Liver (tissue), 9 donors: ENCODE data around the gene SLC12A7. TPM values are rescaled to one million over a fixed set of nuclear protein-coding genes. Genes with fewer than 3 reads are reported as not detected.

ENCODE experiments used
- DNase-seq: peaks from one replicate; pipeline ENCODE4 v3.0.0-alpha.2; 2017; ENCODE audit warnings: low spot score
- H3K27ac ChIP-seq, 2 donors: one replicate each; pipeline ENCODE4 v1.7.0; 2013; ENCODE audit warnings: inconsistent platforms in 2 of 2, low read length in 2 of 2, control low read depth in 1 of 2, low read depth in 1 of 2, mild to moderate bottlenecking in 1 of 2
- H3K27me3 ChIP-seq, 4 donors: one replicate each; pipeline versions ENCODE4 v1.6.1 to v1.7.0; 2013; ENCODE audit warnings: low read length in 3 of 4, inconsistent platforms in 1 of 4, mild to moderate bottlenecking in 1 of 4, moderate library complexity in 1 of 4; ENCODE audit not compliant: control insufficient read depth in 4 of 4, insufficient read depth in 4 of 4
- H3K36me3 ChIP-seq, 4 donors: one replicate each; pipeline versions ENCODE4 v1.6.1 to v1.7.0; 2013; ENCODE audit warnings: low read length in 3 of 4, mild to moderate bottlenecking in 3 of 4, low read depth in 1 of 4, moderate library complexity in 1 of 4; ENCODE audit not compliant: control insufficient read depth in 4 of 4, insufficient read depth in 3 of 4
- H3K4me1 ChIP-seq, 4 donors: one replicate each; pipeline versions ENCODE4 v1.6.1 to v1.7.0; 2013; ENCODE audit warnings: low read length in 3 of 4, mild to moderate bottlenecking in 3 of 4, moderate library complexity in 1 of 4; ENCODE audit not compliant: control insufficient read depth in 4 of 4, insufficient read depth in 4 of 4
- H3K4me3 ChIP-seq, 3 donors: one replicate each; pipeline versions ENCODE4 v1.6.1 to v1.7.0; 2013; ENCODE audit warnings: low read length in 3 of 3, control low read depth in 1 of 3, low read depth in 1 of 3, mild to moderate bottlenecking in 1 of 3
- H3K9ac ChIP-seq, 2 donors: one replicate each; pipeline ENCODE4 v1.7.0; 2013; ENCODE audit warnings: low read length in 2 of 2, mild to moderate bottlenecking in 2 of 2, moderate library complexity in 2 of 2, control low read depth in 1 of 2, low read depth in 1 of 2
- H3K9me3 ChIP-seq, 4 donors: one replicate each; pipeline versions ENCODE4 v1.6.1 to v1.7.0; 2013; ENCODE audit warnings: low read length in 3 of 4; ENCODE audit not compliant: control insufficient read depth in 4 of 4
- FOXA2 ChIP-seq: IDR thresholded peaks from 2 replicates; pipeline ENCODE4 v1.6.1; 2016; ENCODE audit warnings: antibody characterized with exemption
- GABPA ChIP-seq, 2 donors: IDR thresholded peaks in 1 of 2; conservative IDR thresholded peaks in 1 of 2; 2 replicates each; pipeline ENCODE4 v1.6.1; 2016; ENCODE audit warnings: antibody characterized with exemption in 2 of 2, mild to moderate bottlenecking in 1 of 2, moderate library complexity in 1 of 2
- HNF4G ChIP-seq: IDR thresholded peaks from 2 replicates; pipeline ENCODE4 v1.6.1; 2016; ENCODE audit warnings: antibody characterized with exemption
- JUND ChIP-seq, 2 donors: IDR thresholded peaks; 2 replicates each; pipeline ENCODE4 v1.6.1; 2016; ENCODE audit warnings: antibody characterized with exemption in 2 of 2
- NR2F2 ChIP-seq: IDR thresholded peaks from 2 replicates; pipeline ENCODE4 v1.6.1; 2016; ENCODE audit warnings: antibody characterized with exemption
- RXRA ChIP-seq, 2 donors: IDR thresholded peaks; 2 replicates each; pipeline ENCODE4 v1.6.1; 2017 to 2018; ENCODE audit warnings: antibody characterized with exemption in 2 of 2, mild to moderate bottlenecking in 1 of 2
- SP1 ChIP-seq: IDR thresholded peaks from 2 replicates; pipeline ENCODE4 v1.6.1; 2018; ENCODE audit warnings: antibody characterized with exemption, mild to moderate bottlenecking
- YY1 ChIP-seq: IDR thresholded peaks from 2 replicates; pipeline ENCODE4 v1.6.1; 2016; ENCODE audit warnings: antibody characterized with exemption, mild to moderate bottlenecking
- WGBS: extraction: QIAGEN DNeasy Blood & Tissue Kit; methylation state at CpG from one replicate; pipeline ENCODE4 v1.1.7; 2013; 5-methylcytosine and 5-hydroxymethylcytosine counted together
- polyA plus RNA-seq, 2 donors: library from polyadenylated mRNA; stranded (reverse) in 1 of 2; unstranded in 1 of 2; fragments of 200-250 nt in 1 of 2; fragments of >200 nt in 1 of 2; fragmentation: Nextera tagmentation in 1 of 2; extraction: Ambion mirVana in 1 of 2; gene quantifications; one replicate each; pipeline versions ENCODE4 v1.2.1 to v1.2.3, GENCODE V29; 2013 to 2015
- total RNA-seq, 2 donors: library from RNA; depleted of rRNA; stranded (reverse); fragments of >200 nt; gene quantifications; one replicate each; pipeline ENCODE4 v1.2.3, GENCODE V29; 2014
- TF ChIP-seq, protein P1 (sequence below): IDR thresholded peaks from 2 replicates; pipeline ENCODE4 v1.6.1; 2016; ENCODE audit warnings: antibody characterized with exemption
- TF ChIP-seq, protein P2 (sequence below): IDR thresholded peaks from 2 replicates; pipeline ENCODE4 v1.6.1; 2016; ENCODE audit warnings: antibody characterized with exemption
- TF ChIP-seq, protein P3 (sequence below): IDR thresholded peaks from 2 replicates; pipeline ENCODE4 v1.6.1; 2016; ENCODE audit warnings: antibody characterized with exemption, mild to moderate bottlenecking
- TF ChIP-seq, protein P4 (sequence below): IDR thresholded peaks from 2 replicates; pipeline ENCODE4 v1.6.1; 2016; ENCODE audit warnings: antibody characterized with exemption
- TF ChIP-seq, protein P5 (sequence below): fragments of 150-350 bp; IDR thresholded peaks from 2 replicates; pipeline ENCODE4 v1.5.1; 2017; ENCODE audit warnings: improper control_type of control experiment, low read depth, low read length; ENCODE audit not compliant: missing input control
- donor health status: healthy.
- donor health status: healthy.
- donor health status: healthy.
- donor health status: healthy.
- donor health status: healthy.

SLC12A7 gene
- total and polyA plus RNA-seq, 4 donors: 12.3 to 64.2 (median 28.9) TPM

DNA sequence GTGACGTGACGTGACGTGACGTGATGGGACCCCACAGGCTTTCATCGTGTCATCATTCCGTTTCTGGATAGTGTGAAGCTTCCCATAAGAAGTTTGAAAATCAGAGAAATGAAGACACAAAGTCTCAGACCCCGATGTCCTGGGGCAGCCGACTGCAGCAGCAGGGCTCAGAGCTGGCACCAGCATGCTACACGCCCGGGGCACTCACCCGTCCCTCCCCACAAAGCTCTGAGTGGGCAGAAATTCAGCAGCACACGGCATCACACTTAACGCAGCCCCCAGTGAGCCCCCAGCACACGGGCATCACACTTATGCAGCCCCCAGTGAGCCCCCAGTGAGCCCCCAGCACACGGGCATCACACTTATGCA is 42.2 kb downstream of the SLC12A7 start:
- H3K27ac ChIP-seq: no peak overlapping the region
- DNase-seq: no peak
- TF ChIP-seq, protein P1, sequence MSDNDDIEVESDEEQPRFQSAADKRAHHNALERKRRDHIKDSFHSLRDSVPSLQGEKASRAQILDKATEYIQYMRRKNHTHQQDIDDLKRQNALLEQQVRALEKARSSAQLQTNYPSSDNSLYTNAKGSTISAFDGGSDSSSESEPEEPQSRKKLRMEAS: no peak
- TF ChIP-seq, protein P2, sequence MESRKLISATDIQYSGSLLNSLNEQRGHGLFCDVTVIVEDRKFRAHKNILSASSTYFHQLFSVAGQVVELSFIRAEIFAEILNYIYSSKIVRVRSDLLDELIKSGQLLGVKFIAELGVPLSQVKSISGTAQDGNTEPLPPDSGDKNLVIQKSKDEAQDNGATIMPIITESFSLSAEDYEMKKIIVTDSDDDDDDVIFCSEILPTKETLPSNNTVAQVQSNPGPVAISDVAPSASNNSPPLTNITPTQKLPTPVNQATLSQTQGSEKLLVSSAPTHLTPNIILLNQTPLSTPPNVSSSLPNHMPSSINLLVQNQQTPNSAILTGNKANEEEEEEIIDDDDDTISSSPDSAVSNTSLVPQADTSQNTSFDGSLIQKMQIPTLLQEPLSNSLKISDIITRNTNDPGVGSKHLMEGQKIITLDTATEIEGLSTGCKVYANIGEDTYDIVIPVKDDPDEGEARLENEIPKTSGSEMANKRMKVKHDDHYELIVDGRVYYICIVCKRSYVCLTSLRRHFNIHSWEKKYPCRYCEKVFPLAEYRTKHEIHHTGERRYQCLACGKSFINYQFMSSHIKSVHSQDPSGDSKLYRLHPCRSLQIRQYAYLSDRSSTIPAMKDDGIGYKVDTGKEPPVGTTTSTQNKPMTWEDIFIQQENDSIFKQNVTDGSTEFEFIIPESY: no peak
- TF ChIP-seq JUND (IDR thresholded peaks at IDR 0.05) (no peak), SP1 (no peak)
- H3K27me3 ChIP-seq: no peaks in the 10 kb centered on the region
- no peak overlapping the region for H3K9ac ChIP-seq
- 89% methylated on average over 14 of the region's 15 CpGs for WGBS
- no peaks in the 10 kb centered on the region for H3K4me1 ChIP-seq
- H3K9me3 ChIP-seq: no peaks in the 10 kb centered on the region
- H3K36me3 ChIP-seq: peaks cover 15 to 62% (median 28%) of the 10 kb centered on the region in 4 donors
- no peak overlapping the region for H3K4me3 ChIP-seq

DNA sequence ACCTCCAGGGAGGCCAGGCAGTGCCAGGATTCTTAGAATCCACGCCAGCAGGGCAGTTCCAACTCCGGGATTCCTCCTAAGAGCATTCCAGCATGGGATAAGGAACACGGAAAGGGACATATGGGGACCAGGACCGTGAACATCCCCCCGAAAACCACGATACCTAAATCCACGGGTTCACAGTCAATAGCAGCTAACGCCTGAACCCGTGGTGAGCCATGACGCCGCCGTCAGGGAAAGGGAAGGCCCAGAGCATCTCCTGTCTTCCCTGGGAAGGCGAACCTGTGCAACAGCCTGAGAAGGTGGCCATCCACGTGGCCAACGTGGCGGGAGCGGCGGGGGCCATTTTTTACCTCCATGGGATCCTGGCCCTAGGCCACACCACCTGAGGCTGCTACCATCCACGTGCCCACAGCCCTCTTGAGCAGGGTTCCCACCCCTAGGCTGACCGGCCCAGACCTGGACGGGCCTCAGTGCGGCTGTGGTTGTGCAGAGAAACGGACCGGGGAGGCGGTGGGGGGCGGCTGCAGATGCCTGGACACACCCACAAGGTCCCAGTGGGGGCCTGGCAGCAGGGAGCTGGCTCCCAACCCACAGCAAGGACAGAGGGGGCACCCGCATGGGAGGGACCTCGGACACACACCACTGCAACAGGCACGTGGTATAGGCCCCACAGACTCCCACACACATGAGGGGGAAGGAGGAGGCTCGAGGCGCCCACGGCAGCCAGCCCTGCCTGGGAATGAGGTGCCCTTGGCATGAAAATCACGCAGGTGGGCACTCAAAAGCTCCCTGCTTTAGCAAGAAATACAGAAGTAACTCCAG is 42.8 kb downstream of the SLC12A7 start:
- no peak for DNase-seq
- Histone ChIP-seq H3K9me3 (no peaks in the 10 kb centered on the region), H3K36me3 (peaks cover 15 to 63% (median 26%) of the 10 kb centered on the region in 4 donors), H3K9ac (no peak overlapping the region), H3K27ac (no peak overlapping the region), H3K4me3 (no peak overlapping the region), H3K27me3 (no peaks in the 10 kb centered on the region), H3K4me1 (no peaks in the 10 kb centered on the region)
- WGBS: 94% methylated on average over 33 of the region's 33 CpGs
- no peak for TF ChIP-seq HNF4G
- no peak for TF ChIP-seq JUND (IDR thresholded peaks at IDR 0.05)
- no peak for TF ChIP-seq NR2F2
- no peak for TF ChIP-seq GABPA (IDR thresholded peaks at IDR 0.05 in 1 of 2, conservative IDR thresholded peaks at IDR 0.05 in 1 of 2)
- TF ChIP-seq, protein P3, sequence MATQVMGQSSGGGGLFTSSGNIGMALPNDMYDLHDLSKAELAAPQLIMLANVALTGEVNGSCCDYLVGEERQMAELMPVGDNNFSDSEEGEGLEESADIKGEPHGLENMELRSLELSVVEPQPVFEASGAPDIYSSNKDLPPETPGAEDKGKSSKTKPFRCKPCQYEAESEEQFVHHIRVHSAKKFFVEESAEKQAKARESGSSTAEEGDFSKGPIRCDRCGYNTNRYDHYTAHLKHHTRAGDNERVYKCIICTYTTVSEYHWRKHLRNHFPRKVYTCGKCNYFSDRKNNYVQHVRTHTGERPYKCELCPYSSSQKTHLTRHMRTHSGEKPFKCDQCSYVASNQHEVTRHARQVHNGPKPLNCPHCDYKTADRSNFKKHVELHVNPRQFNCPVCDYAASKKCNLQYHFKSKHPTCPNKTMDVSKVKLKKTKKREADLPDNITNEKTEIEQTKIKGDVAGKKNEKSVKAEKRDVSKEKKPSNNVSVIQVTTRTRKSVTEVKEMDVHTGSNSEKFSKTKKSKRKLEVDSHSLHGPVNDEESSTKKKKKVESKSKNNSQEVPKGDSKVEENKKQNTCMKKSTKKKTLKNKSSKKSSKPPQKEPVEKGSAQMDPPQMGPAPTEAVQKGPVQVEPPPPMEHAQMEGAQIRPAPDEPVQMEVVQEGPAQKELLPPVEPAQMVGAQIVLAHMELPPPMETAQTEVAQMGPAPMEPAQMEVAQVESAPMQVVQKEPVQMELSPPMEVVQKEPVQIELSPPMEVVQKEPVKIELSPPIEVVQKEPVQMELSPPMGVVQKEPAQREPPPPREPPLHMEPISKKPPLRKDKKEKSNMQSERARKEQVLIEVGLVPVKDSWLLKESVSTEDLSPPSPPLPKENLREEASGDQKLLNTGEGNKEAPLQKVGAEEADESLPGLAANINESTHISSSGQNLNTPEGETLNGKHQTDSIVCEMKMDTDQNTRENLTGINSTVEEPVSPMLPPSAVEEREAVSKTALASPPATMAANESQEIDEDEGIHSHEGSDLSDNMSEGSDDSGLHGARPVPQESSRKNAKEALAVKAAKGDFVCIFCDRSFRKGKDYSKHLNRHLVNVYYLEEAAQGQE: no peak
- TF ChIP-seq, protein P4, sequence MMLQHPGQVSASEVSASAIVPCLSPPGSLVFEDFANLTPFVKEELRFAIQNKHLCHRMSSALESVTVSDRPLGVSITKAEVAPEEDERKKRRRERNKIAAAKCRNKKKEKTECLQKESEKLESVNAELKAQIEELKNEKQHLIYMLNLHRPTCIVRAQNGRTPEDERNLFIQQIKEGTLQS: no peak
- no peak for TF ChIP-seq YY1
- no peak for TF ChIP-seq FOXA2
- TF ChIP-seq, protein P1: no peak
- TF ChIP-seq RXRA (IDR thresholded peaks at IDR 0.05): no peak
- no peak for TF ChIP-seq SP1
- TF ChIP-seq, protein P5, sequence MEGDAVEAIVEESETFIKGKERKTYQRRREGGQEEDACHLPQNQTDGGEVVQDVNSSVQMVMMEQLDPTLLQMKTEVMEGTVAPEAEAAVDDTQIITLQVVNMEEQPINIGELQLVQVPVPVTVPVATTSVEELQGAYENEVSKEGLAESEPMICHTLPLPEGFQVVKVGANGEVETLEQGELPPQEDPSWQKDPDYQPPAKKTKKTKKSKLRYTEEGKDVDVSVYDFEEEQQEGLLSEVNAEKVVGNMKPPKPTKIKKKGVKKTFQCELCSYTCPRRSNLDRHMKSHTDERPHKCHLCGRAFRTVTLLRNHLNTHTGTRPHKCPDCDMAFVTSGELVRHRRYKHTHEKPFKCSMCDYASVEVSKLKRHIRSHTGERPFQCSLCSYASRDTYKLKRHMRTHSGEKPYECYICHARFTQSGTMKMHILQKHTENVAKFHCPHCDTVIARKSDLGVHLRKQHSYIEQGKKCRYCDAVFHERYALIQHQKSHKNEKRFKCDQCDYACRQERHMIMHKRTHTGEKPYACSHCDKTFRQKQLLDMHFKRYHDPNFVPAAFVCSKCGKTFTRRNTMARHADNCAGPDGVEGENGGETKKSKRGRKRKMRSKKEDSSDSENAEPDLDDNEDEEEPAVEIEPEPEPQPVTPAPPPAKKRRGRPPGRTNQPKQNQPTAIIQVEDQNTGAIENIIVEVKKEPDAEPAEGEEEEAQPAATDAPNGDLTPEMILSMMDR: no peak
